Measurements from ENCODE around the gene SGCD.

DNA sequence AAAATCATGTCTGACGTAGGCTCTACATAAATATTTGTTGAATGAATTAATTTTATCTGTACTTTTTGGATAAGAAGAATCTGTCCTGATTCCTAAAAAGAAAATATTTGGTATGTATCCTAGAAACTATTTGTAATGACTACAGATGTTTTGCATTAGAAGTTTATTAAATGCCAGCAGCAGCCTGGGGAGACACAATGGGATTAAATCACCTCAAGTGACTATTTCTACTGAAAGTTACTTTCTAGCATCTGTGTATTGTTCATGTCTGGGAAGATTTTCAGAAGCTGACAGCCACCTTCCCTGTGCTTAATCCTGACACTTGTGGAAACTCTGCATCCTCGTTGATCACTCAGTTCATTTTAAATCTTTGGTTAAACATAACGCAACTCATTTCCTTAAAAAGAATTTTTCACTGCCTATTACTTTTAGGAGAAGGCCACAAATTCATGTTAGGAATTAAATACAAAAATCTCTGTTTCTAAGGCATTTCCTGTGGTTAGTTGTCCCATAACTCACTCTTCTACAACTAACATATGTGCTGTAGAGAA is 313.8 kb downstream of the SGCD start:
- TF ChIP-seq, protein P1, sequence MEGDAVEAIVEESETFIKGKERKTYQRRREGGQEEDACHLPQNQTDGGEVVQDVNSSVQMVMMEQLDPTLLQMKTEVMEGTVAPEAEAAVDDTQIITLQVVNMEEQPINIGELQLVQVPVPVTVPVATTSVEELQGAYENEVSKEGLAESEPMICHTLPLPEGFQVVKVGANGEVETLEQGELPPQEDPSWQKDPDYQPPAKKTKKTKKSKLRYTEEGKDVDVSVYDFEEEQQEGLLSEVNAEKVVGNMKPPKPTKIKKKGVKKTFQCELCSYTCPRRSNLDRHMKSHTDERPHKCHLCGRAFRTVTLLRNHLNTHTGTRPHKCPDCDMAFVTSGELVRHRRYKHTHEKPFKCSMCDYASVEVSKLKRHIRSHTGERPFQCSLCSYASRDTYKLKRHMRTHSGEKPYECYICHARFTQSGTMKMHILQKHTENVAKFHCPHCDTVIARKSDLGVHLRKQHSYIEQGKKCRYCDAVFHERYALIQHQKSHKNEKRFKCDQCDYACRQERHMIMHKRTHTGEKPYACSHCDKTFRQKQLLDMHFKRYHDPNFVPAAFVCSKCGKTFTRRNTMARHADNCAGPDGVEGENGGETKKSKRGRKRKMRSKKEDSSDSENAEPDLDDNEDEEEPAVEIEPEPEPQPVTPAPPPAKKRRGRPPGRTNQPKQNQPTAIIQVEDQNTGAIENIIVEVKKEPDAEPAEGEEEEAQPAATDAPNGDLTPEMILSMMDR (conservative IDR thresholded peaks at IDR 0.05) = no peak
- no peak for TF ChIP-seq ZFX (IDR thresholded peaks at IDR 0.05)

All from C4-2B (cell line).